DOHH2 (cell line): Measurements from ENCODE around the gene C20orf204.

ENCODE experiments used
- EZH2phosphoT487 ChIP-seq: fragments of 200-600 bp; sonication (generic); IDR thresholded peaks from 2 replicates; pipeline ENCODE4 v1.6.1; 2017; ENCODE audit warnings: borderline replicate concordance, mild to moderate bottlenecking, antibody characterized with exemption, low read length, moderate library complexity, mixed read lengths
- TF ChIP-seq, protein P1 (sequence below): fragments of 200-600 bp; sonication (generic); IDR thresholded peaks from one replicate; pipeline ENCODE4 v1.5.1; 2014; ENCODE audit warnings: antibody characterized with exemption, mild to moderate bottlenecking, low read depth, low read length; ENCODE audit not compliant: poor library complexity, severe bottlenecking

- TF ChIP-seq, protein P1, sequence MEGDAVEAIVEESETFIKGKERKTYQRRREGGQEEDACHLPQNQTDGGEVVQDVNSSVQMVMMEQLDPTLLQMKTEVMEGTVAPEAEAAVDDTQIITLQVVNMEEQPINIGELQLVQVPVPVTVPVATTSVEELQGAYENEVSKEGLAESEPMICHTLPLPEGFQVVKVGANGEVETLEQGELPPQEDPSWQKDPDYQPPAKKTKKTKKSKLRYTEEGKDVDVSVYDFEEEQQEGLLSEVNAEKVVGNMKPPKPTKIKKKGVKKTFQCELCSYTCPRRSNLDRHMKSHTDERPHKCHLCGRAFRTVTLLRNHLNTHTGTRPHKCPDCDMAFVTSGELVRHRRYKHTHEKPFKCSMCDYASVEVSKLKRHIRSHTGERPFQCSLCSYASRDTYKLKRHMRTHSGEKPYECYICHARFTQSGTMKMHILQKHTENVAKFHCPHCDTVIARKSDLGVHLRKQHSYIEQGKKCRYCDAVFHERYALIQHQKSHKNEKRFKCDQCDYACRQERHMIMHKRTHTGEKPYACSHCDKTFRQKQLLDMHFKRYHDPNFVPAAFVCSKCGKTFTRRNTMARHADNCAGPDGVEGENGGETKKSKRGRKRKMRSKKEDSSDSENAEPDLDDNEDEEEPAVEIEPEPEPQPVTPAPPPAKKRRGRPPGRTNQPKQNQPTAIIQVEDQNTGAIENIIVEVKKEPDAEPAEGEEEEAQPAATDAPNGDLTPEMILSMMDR: peak; percentile 31
- TF ChIP-seq EZH2phosphoT487: no peak
These were observed 46.2 kb downstream of the C20orf204 start for GRCh38 chr20:64082126-64082731.
